Measurements from ENCODE around the gene ABHD1. TPM values are rescaled to one million over a fixed set of nuclear protein-coding genes. Genes with fewer than 3 reads are reported as not detected.
"Not testable (repeated sequence)": the region's sequence is repeated elsewhere in the genome, so short reads cannot be mapped to it uniquely, and the experiment has no call there.

The ABHD1 gene
- total RNA-seq, 2 experiments from 2014 or later = 0.17 to 0.19 TPM

- H3K36me3 Mint-ChIP-seq (ENCODE audit: low read depth); H3K27ac Mint-ChIP-seq; CTCF ChIA-PET; H3K9me3 Mint-ChIP-seq; DNase-seq; intact Hi-C loops (cut with micrococcal nuclease): not testable (repeated sequence)
- peak overlapping the region; percentile 71 for H3K4me3 Mint-ChIP-seq
- peaks cover 16% of the 10 kb centered on the region for H3K4me1 Mint-ChIP-seq (ENCODE audit: low read depth)
- H3K27me3 Mint-ChIP-seq (ENCODE audit: low read depth) = peaks cover 22% of the 10 kb centered on the region
Observed at GRCh38 chr2:27119330-27119670, 4.3 kb upstream of the ABHD1 start.

DNA sequence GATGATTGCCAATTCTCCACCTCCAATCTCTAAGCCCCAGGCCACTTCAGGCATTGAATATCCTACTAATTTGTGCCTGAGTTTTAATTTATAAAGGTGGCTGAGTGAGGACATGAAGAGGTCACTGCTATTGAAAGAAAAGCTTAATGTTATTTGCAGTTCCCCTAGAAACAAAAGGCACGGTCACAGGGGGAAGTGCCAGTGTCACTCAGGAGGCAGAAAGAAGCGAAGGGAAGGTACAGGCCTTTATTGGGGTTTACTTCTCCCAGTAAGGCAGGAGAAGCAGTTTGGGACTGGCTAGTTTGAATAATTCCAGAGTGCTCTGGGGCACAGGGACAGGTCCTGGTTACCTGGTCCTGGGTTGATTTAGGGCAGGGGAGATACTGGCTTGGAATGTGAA lies 1.7 kb upstream of the ABHD1 start:
- CTCF ChIA-PET = no interaction called here
- Mint-ChIP-seq H3K4me1 (ENCODE audit: low read depth) (peaks cover 16% of the 10 kb centered on the region), H3K27ac (no peak overlapping the region), H3K36me3 (ENCODE audit: low read depth) (peaks cover 3% of the 10 kb centered on the region), H3K9me3 (no peaks in the 10 kb centered on the region), H3K4me3 (no peak overlapping the region), H3K27me3 (ENCODE audit: low read depth) (peaks cover 22% of the 10 kb centered on the region)
- DNase-seq = no peak
- intact Hi-C loops (cut with micrococcal nuclease) = no loop called here

DNA sequence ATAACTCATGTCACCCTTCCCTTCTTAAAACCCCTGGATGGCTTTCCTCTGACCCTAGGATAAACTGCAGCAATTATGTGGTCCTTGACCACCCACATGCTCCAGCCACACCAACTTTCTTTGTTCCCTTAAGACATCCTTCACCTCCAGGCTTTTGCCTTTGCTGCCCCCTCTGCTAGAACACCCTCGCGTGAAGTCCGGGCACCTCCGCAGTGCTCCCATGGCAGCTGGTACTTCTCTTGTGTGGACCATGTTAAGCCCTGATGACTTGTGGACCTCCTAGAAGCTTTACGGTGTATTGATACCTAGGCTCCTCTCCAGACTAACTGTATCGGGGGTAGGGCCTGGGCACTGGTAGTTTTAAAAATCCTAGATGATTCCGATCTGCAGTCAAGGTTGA lies 824 bp upstream of the ABHD1 start:
- peak overlapping the region; percentile 79 for H3K4me3 Mint-ChIP-seq
- intact Hi-C loops (cut with micrococcal nuclease) = loop anchor here (1.0 kb wide), 1 partner anchor 12 kb away; the partner anchor contains the start of gene PREB
- CTCF ChIA-PET = interaction anchor here (0.6 to 2.7 kb wide), 4 partner anchors 11 to 157 kb away, joined by 4 to 17 read pairs (median 5); partner anchors contain the start of gene PREB
- H3K36me3 Mint-ChIP-seq (ENCODE audit: low read depth) = peaks cover 3% of the 10 kb centered on the region
- H3K9me3 Mint-ChIP-seq = no peaks in the 10 kb centered on the region
- H3K27ac Mint-ChIP-seq = no peak overlapping the region
- peaks cover 16% of the 10 kb centered on the region for H3K4me1 Mint-ChIP-seq (ENCODE audit: low read depth)
- peaks cover 21% of the 10 kb centered on the region for H3K27me3 Mint-ChIP-seq (ENCODE audit: low read depth)
- no peak for DNase-seq

DNA sequence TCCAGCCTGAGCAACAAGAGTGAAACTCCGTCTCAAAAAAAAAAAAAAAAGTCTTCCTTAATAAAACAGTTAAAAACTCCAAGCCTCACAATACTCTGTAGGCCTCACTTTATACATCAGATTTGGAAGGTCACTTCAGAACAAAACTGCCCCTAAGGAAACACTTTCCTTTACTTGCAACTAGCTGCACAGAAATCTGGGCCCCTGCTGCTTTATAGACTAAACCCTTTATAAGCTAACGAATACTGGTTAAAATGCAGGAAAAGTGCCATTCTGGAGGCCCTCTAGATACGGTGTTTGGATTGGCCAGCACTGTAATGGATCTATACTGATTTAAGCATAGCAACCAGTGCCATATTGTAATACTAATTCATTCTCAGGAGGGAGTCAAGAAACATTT lies 1.5 kb downstream of the ABHD1 start:
- no peak overlapping the region for H3K27ac Mint-ChIP-seq

DNA sequence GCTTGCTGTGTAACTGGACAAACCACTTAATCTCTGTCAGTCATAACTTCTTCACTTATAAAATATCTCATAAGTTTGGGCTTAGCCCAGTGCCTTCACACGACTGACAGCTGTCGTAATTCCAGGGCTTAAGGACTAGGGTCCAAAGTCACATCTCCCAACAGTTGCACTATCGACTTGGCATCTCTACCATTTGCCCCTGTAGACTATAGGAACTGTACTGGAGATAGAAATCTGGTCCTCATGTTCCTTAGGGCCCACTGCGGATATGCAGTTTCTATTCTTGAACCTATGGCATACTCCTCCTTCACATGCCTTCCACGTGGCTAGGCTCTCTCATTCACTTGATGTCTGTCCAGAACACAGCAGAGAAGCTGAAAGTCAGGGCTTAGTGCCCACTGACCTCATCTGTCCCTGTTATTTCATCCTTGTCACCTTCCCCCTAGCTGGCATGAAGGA lies 2.7 kb downstream of the ABHD1 start:
- H3K27me3 Mint-ChIP-seq (ENCODE audit: low read depth) = no peaks in the 10 kb centered on the region
- intact Hi-C loops (cut with micrococcal nuclease) = no loop called here
- CTCF ChIA-PET = no interaction called here
- H3K36me3 Mint-ChIP-seq (ENCODE audit: low read depth) = peaks cover 4% of the 10 kb centered on the region
- no peak overlapping the region for H3K4me3 Mint-ChIP-seq
- DNase-seq = no peak
- H3K9me3 Mint-ChIP-seq = no peaks in the 10 kb centered on the region
- H3K27ac Mint-ChIP-seq = no peak overlapping the region
- peaks cover 7% of the 10 kb centered on the region for H3K4me1 Mint-ChIP-seq (ENCODE audit: low read depth)

More for the DNA sequence above, 1.5 kb downstream of the ABHD1 start:
- DNase-seq = no peak
- peaks cover 7% of the 10 kb centered on the region for H3K4me1 Mint-ChIP-seq (ENCODE audit: low read depth)
- intact Hi-C loops (cut with micrococcal nuclease) = no loop called here
- H3K9me3 Mint-ChIP-seq = no peaks in the 10 kb centered on the region
- peaks cover 6% of the 10 kb centered on the region for H3K27me3 Mint-ChIP-seq (ENCODE audit: low read depth)
- no peak overlapping the region for H3K4me3 Mint-ChIP-seq
- H3K36me3 Mint-ChIP-seq (ENCODE audit: low read depth) = peaks cover under 1% of the 10 kb centered on the region
- CTCF ChIA-PET = interaction anchor here (2.7 kb wide), 1 partner anchor 9 kb away, joined by 17 read pairs; the partner anchor contains the start of gene PREB

- no peak overlapping the region for H3K27ac Mint-ChIP-seq
- CTCF ChIA-PET = interaction anchor here (0.5 kb wide), 1 partner anchor 118 kb away, joined by 4 read pairs; no protein-coding TSS in a partner anchor
- H3K36me3 Mint-ChIP-seq (ENCODE audit: low read depth) = peaks cover 7% of the 10 kb centered on the region
- H3K27me3 Mint-ChIP-seq (ENCODE audit: low read depth) = no peaks in the 10 kb centered on the region
- DNase-seq = no peak
- H3K9me3 Mint-ChIP-seq = no peaks in the 10 kb centered on the region
- H3K4me1 Mint-ChIP-seq (ENCODE audit: low read depth) = peaks cover 13% of the 10 kb centered on the region
- intact Hi-C loops (cut with micrococcal nuclease) = no loop called here
- no peak overlapping the region for H3K4me3 Mint-ChIP-seq
Observed at GRCh38 chr2:27127883-27128667, 4.5 kb downstream of the ABHD1 start.

GRCh38 chr2:27128668-27129571 lies 5.3 kb downstream of the ABHD1 start:
- Mint-ChIP-seq H3K9me3 (no peaks in the 10 kb centered on the region), H3K36me3 (ENCODE audit: low read depth) (peaks cover 13% of the 10 kb centered on the region), H3K27me3 (ENCODE audit: low read depth) (no peaks in the 10 kb centered on the region), H3K4me1 (ENCODE audit: low read depth) (peaks cover 16% of the 10 kb centered on the region), H3K4me3 (no peak overlapping the region), H3K27ac (no peak overlapping the region)
- CTCF ChIA-PET = interaction anchor here (0.5 kb wide), 1 partner anchor 117 kb away, joined by 4 read pairs; no protein-coding TSS in a partner anchor
- intact Hi-C loops (cut with micrococcal nuclease) = no loop called here
- DNase-seq = no peak

DNA sequence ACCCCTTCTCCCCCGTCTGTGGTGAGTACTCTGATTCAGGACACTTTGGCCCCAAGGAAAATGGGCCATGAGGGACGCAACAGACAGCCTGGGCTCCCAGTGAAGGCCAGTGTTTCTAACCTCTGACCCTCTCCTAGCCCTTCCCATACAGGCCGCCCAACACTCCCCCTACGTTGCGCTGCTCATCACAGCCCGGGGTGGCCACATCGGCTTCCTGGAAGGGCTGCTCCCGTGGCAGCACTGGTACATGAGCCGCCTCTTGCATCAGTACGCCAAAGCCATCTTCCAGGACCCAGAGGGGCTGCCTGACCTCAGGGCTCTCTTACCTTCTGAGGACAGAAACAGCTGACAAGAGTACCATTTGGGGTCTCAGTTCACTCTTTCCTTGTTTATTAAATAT lies 6.8 kb downstream of the ABHD1 start:
- no peaks in the 10 kb centered on the region for H3K27me3 Mint-ChIP-seq (ENCODE audit: low read depth)
- DNase-seq = no peak
- H3K27ac Mint-ChIP-seq = no peak overlapping the region
- intact Hi-C loops (cut with micrococcal nuclease) = loop anchor here (5.0 kb wide), 1 partner anchor 43 kb away; the partner anchor contains the start of gene KHK
- peaks cover 14% of the 10 kb centered on the region for H3K36me3 Mint-ChIP-seq (ENCODE audit: low read depth)
- CTCF ChIA-PET = interaction anchor here (1.7 kb wide), 1 partner anchor 173 kb away, joined by 5 read pairs; no protein-coding TSS in a partner anchor
- H3K9me3 Mint-ChIP-seq = no peaks in the 10 kb centered on the region
- no peak overlapping the region for H3K4me3 Mint-ChIP-seq
- H3K4me1 Mint-ChIP-seq (ENCODE audit: low read depth) = peaks cover 20% of the 10 kb centered on the region

- no peak for DNase-seq
- H3K27me3 Mint-ChIP-seq (ENCODE audit: low read depth) = no peaks in the 10 kb centered on the region
- H3K4me1 Mint-ChIP-seq (ENCODE audit: low read depth) = peaks cover 20% of the 10 kb centered on the region
- intact Hi-C loops (cut with micrococcal nuclease) = loop anchor here (5.0 kb wide), 1 partner anchor 44 kb away; the partner anchor contains the start of gene KHK
- no peaks in the 10 kb centered on the region for H3K9me3 Mint-ChIP-seq
- CTCF ChIA-PET = interaction anchor here (1.7 kb wide), 1 partner anchor 172 kb away, joined by 5 read pairs; no protein-coding TSS in a partner anchor
- H3K36me3 Mint-ChIP-seq (ENCODE audit: low read depth) = peaks cover 14% of the 10 kb centered on the region
- no peak overlapping the region for H3K4me3 Mint-ChIP-seq
- H3K27ac Mint-ChIP-seq = no peak overlapping the region
Observed at GRCh38 chr2:27131429-27131828, 7.8 kb downstream of the ABHD1 start.

- H3K27me3 Mint-ChIP-seq (ENCODE audit: low read depth) = no peaks in the 10 kb centered on the region
- peaks cover 20% of the 10 kb centered on the region for H3K4me1 Mint-ChIP-seq (ENCODE audit: low read depth)
- H3K27ac Mint-ChIP-seq = peak overlapping the region; percentile 64
- peak; percentile 50 for DNase-seq
- peak overlapping the region; percentile 95 for H3K4me3 Mint-ChIP-seq
- CTCF ChIA-PET = interaction anchor here (0.8 to 3.0 kb wide), 13 partner anchors 9 to 409 kb away, joined by 3 to 17 read pairs (median 4); partner anchors contain the start of genes ABHD1 and KHK
- H3K36me3 Mint-ChIP-seq (ENCODE audit: low read depth) = peaks cover 14% of the 10 kb centered on the region
- H3K9me3 Mint-ChIP-seq = no peaks in the 10 kb centered on the region
- intact Hi-C loops (cut with micrococcal nuclease) = loop anchor here (2.0 to 5.0 kb wide), 2 partner anchors 46 to 83 kb away; partner anchors contain the start of genes AGBL5 and KHK
Observed at GRCh38 chr2:27133195-27133875, 9.7 kb downstream of the ABHD1 start.

DNA sequence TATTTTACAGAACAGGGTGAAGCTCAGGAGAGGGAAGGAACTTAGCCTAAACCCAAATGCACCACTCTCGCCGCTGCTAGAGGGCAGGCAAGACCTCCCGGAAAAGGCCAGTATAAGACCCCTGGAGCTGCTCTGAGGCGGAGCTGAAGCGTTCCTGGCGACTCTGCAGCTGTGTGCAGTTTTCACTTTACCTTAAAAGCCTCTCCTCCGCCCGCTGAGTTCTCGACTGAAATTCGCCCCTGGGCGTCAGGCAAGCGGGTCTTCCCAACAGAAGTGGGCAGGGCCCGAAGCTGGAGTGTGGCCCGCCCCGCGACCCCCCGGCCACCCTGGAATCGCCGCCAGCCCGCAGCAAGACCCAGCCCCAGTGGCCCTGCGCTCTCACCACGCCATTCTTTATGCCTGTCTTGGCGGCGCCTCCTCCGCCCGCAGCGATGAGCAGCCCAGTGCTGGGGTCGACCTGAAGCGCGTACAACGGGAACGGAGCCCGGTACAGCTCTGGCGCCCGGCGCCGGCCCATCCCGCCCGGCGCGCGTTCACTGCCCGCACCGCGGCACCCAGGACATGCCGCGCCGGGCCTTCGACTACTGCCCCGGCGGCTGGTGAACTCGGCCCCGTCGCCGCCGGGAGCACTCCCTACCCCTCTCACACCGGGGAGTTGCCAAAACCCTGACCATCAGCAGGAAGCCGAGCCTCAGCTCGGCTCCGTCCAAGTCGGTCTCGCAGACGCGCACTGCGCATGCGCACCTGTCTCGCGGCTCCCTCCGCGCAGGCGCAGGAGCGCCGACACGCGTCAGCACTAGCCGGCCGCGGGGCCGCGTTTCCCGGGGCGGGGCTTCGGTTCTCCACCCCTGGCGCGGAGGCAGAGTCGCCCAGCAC lies 10.5 kb downstream of the ABHD1 start, which contains the start of gene PREB:
Gene PREB, minus strand, starts transcription at position 732 of the 876 bp plus-strand sequence. Its CDS starts 215 bp downstream, at position 517.
- peaks cover 20% of the 10 kb centered on the region for H3K4me1 Mint-ChIP-seq (ENCODE audit: low read depth)
- no peaks in the 10 kb centered on the region for H3K9me3 Mint-ChIP-seq
- intact Hi-C loops (cut with micrococcal nuclease) = loop anchor here (1.0 to 5.0 kb wide), 6 partner anchors 11 to 83 kb away; partner anchors contain the start of genes ABHD1, AGBL5, ATRAID and CAD
- peaks cover 14% of the 10 kb centered on the region for H3K36me3 Mint-ChIP-seq (ENCODE audit: low read depth)
- H3K27me3 Mint-ChIP-seq (ENCODE audit: low read depth) = no peaks in the 10 kb centered on the region
- DNase-seq = peak; percentile 98
- peak within 1 kb of the TSS; percentile 93 for H3K27ac Mint-ChIP-seq
- CTCF ChIA-PET = interaction anchor here (0.9 to 3.0 kb wide), 13 partner anchors 10 to 117 kb away, joined by 3 to 17 read pairs (median 4); partner anchors contain the start of genes ABHD1 and KHK
- peak within 1 kb of the TSS; percentile 95 for H3K4me3 Mint-ChIP-seq

All from activated naive CD4-positive, alpha-beta T cell treated with anti-CD3 and anti-CD28 coated beads for 36 hours (primary cell).